GM21786 (cell line): Measurements from ENCODE around the gene COA8.

Experiments used
- ATAC-seq: cut with Tn5 transposase; IDR thresholded peaks from one replicate; pipeline ENCODE4 v1.9.1; 2021; ENCODE audit not compliant: unreplicated experiment

Gene COA8

GRCh38 chr14:103547941-103548462 is 14.8 kb upstream of the COA8 start:
- no peak for ATAC-seq

- ATAC-seq = no peak
Measured at GRCh38 chr14:103548463-103549351, 14.1 kb upstream of the COA8 start.

GRCh38 chr14:103549361-103550311 is 13.1 kb upstream of the COA8 start:
- ATAC-seq = no peak

GRCh38 chr14:103550451-103551337 is 12.1 kb upstream of the COA8 start:
- ATAC-seq = no peak

- ATAC-seq = no peak
Measured at GRCh38 chr14:103551338-103551762, 11.4 kb upstream of the COA8 start.

GRCh38 chr14:103552011-103552845 is 10.5 kb upstream of the COA8 start:
- ATAC-seq = no peak

- no peak for ATAC-seq
Measured at GRCh38 chr14:103552846-103553210, 9.9 kb upstream of the COA8 start.

GRCh38 chr14:103555559-103556337 is 7.0 kb upstream of the COA8 start:
- no peak for ATAC-seq

GRCh38 chr14:103556946-103557758 is 5.6 kb upstream of the COA8 start:
- ATAC-seq = no peak

GRCh38 chr14:103558071-103558882 is 4.5 kb upstream of the COA8 start:
- ATAC-seq = no peak

- no peak for ATAC-seq
Measured at GRCh38 chr14:103559766-103560165, 3.0 kb upstream of the COA8 start.

GRCh38 chr14:103560691-103561090 is 2.1 kb upstream of the COA8 start:
- no peak for ATAC-seq

GRCh38 chr14:103561381-103562178 is 1.2 kb upstream of the COA8 start:
- peak; percentile 22 for ATAC-seq

GRCh38 chr14:103562179-103562428 is 656 bp upstream of the COA8 start:
- ATAC-seq = peak; percentile 19

GRCh38 chr14:103563226-103563620 is 463 bp downstream of the COA8 start:
- ATAC-seq = no peak

- no peak for ATAC-seq
Measured at GRCh38 chr14:103563844-103564505, 1.2 kb downstream of the COA8 start.
